ENCODE measurements around the gene BHLHE23.
"Not testable (repeated sequence)": the region's sequence is repeated elsewhere in the genome, so short reads cannot be mapped to it uniquely, and the experiment has no call there.

Gene BHLHE23

DNA sequence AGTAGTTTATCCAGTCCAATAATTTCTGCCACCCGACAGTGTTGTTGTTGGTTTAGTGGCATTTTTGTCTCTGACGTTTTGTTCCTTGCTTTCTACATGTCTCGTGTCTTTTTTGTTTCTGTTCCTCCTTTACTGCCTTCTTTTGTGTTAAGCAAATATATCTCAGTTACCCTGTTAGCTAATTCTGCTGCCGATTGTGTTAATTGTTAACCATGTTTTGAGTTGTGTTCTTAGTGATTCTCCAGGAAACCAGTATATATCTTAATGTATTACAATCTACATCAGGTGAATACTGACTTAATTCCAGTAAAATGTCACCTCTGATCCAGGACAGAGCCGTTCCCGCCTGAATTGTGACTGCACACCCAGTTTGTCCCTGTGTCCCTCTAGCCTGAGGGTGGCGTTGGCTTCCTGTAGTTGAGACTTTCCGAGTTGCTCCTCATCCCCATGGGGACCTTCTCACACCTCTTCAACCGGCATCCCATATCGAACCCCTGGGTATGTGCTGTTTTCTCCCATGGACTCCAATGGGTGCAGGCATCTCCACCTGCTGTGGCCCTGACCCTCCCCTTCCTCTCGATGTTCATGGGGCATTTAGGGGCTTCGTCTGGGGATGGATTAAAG, 35.8 kb upstream of the BHLHE23 start:
- DNase-seq = no peak

DNA sequence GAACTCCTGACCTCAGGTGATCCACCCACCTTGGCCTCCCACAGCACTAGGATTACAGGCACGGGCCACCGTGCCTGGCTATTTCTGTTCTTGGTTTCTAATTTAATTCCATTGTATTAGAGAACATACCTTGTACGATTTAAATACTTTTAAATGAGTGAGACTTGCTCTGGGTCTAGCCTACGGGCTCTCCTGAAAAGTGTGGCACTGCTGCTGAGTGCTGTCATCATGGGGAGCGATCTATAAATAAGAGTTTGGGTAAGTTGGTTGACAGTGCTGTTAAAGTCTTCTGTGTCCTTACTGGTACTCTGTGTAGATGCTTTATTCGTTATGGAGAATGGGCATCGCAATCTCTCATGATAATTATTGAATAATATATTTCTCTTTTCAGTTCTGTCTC, 35.0 kb upstream of the BHLHE23 start:
- no peak for DNase-seq

DNA sequence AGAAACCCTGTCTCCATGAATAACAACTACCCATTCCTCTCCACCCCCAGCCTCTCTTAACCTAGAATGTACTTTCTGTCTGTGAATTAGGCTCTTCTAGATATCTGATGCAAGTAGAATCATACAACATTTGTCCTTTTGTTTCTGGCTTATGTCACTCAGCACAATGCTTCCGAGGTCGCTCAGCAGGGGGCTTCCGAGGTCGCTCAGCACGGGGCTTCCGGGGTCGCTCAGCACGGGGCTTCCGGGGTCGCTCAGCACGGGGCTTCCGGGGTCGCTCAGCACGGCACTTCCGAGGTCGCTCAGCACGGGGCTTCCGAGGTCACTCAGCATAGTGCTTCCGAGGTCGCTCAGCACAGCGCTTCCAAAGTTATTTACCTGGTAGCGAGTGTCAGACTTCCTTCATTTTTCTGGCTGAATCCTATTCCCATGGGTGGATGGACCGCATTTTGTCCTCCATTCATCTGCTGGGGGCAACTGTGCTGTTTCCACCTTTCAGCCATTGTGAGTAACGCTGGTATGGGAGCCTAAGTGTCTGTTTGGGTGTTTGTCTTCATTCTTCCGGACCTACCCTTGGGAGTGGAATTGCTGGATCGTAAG, 31.0 kb upstream of the BHLHE23 start:
- DNase-seq = no peak

DNA sequence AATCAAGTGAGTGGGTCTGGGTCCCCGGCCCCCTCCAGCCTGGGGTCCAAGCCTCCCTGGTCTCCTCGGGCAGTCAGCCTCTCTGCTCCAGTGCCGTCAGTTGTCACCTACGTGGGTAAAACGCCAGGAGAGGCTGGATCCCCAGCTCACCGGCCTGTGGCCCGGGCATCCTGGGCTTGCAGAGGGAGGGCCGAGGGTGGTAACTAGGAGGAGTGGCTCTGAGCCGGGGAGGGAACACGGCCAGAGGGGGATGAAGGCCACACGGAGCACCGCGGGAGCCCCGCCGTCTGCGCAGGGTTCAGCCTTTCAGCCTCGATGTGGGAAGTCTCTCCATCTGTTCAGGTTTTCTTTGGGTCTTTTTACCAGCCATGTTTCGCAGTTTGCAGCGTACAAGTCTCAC, 29.5 kb upstream of the BHLHE23 start:
- DNase-seq = no peak

DNA sequence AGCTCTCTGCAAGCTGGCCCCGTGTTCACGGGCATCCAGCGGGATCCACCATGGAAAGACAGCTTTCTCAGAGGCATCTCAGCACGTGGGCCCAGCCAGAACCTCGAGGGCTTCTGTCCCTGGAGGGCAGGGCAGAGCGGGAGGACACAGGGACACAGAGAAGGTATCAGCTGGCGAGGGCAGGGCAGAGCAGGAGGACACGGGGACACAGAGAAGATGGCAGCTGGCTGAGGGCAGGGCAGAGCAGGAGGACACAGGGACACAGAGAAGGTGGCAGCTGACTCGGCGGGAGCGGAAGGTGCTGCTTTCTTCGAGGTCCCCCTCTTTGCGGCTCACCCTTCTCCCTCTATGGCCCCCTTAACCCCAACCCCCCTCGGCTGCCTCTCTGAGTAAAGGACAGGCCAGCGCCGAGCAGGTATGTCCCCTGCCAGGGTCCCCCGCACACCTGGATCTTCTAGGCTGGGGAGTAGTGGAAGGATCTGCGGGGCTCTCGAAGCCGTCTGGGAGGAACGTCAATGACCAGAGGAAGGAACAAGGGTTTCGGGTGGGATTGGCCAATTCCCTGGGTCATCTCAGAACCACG, 28.9 kb upstream of the BHLHE23 start:
- DNase-seq = no peak

DNA sequence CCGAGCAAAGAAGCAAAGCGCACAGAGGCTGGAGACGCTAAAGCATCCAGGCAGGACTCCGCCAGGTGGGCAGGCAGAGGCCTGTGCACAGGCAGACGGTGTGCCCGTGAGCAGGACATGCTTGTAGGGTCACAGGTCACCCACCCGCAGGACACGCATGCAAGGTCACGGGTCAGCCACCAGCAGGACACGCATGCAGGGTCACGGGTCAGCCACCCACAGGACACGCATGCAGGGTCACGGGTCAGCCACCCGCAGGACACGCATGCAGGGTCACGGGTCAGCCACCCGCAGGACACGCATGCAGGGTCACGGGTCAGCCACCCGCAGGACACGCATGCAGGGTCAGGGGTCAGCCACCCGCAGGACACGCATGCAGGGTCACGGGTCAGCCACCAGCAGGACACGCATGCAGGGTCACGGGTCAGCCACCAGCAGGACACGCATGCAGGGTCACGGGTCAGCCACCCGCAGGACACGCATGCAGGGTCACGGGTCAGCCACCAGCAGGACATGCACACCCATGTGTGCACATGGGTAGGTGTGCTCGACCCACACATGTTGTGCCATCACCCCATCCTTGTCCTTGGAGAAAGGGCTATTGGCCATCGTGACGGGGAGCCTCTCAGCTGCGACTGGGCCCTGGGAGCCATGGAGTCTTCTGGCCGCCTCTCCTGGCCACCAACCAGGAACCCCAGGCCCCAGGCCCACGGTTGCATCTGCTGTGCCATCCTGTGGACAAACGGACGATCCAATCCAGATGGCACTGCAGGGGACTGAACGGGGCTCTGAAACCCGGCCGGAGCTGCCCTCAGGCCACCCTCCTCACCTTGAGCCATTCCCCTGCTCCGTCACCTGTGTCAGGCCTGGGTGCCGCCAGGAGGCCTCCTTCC, 28.2 kb upstream of the BHLHE23 start:
- DNase-seq = not testable (repeated sequence)

DNA sequence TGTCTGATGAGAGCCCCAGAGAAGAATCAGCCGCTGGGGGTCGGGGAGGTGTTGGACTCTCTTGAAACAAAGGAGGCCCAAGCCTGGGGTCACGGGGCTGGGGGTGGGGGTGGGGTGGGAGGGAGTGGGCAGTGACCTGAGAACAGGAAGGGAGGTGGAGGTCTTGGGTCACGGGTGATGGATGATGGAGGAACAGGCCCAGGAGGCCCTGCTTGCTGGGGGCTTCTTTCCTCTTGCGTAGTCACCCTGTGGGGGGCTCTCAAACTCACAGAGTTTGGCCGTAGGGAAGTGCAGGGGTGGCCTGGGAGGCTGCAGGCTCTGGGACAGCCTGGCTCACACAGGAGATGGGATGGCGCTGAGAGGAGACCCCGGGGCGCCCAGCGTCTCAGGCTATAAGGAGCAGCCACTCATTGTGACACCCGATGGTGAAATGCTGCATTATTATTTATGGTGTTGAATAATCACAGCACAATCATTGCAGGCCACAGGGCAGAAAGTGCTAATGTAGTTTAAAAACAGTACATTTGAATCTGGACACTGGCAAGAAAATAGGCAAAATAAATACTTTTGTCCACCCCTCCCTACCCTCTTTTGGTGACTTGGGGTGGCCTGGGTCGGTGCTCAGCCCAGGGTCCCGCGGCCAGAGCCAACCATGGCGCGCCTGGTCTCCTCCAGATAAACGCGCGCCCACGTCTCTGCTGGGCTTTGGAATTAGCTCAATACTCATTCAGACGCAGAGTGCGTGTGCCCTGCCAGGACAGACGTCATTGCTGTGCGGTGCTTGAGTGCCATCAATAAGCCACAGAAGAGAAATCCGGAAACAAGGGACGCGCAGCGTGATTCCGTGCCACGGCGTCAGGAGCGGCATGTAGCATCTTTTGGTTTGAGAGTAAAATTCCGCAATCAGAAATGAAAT, 27.3 kb upstream of the BHLHE23 start:
- DNase-seq = no peak

DNA sequence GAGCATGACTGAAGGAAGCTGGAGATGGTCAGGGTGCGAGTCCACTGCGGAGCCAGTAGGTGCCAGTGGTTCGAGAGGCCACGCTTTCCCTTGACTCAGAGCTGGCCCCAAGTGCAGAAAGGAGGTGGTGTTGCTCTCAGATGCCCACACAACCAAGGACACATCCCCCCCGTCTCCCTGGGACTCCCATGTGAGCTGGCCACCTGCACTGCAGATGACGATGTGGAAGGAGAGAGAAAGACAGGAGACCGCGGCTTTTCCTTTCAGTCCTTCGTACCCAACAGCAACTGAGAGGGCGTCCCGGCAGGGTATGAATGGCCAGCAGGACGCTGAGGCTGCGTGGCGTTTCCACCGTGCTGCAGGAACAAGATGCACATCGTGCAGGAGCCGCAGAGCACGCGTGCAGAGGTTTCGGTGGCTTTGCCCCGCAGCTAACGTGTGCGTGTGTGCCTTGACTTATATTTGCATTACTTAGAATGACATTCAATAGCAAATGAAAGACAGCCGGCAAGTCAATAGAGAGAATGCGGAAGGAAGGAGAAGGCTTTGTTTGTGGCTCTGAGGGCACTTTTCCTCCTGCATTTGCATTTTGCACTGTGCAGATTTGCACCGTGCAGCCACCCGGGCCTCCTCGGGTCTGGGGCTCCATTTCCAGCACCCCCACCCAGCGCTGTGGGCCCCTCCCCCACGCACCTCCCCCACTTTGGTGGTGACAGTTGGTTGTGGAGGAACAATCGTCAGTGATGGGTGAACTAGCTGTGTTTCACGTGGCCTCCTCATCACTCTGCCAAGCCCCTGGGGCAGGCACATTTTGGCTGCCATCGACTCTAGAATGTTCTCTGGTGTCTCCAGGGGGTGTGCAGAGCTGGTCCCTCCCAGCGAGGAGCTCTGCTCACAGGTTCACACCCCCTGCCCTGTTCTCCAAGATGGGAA, 26.4 kb upstream of the BHLHE23 start:
- no peak for DNase-seq

DNA sequence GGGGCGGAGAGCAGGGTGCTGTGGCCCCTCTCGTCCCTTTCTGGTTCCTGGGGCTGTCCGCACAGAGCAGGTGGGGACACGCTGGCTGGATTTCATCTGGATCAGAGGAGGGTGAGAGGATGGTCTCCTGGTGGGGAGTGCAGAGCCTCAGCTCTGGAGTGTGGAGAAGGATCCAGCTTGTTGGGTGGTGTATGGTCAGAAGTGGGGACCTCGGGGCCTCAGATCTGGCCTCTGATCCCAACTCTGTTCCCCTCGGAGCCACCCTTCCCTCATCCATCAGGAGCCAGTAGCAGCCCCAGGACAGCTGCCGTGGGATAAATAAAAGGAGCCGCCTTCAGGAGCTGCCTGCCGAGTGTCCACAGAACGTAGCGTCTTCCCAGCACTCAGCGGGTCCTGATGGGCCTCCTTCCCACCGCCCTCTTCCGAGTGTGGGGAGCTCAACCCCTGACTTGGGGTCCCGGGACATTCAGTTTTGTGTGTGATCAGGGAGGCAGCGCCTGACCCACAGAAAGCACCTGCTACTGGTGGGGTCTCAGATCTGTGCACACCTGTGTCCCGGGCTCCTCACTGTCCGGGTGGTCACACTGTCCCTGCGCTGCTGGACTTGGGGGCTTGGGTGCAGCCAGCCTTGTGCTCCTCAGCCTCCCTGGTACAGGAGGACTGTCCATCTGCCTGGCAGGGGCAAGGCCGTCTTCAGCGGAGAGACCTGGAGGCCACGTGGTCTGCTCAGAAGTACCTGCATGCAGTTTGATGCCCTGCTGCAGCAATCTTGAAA, 25.4 kb upstream of the BHLHE23 start:
- no peak for DNase-seq

DNA sequence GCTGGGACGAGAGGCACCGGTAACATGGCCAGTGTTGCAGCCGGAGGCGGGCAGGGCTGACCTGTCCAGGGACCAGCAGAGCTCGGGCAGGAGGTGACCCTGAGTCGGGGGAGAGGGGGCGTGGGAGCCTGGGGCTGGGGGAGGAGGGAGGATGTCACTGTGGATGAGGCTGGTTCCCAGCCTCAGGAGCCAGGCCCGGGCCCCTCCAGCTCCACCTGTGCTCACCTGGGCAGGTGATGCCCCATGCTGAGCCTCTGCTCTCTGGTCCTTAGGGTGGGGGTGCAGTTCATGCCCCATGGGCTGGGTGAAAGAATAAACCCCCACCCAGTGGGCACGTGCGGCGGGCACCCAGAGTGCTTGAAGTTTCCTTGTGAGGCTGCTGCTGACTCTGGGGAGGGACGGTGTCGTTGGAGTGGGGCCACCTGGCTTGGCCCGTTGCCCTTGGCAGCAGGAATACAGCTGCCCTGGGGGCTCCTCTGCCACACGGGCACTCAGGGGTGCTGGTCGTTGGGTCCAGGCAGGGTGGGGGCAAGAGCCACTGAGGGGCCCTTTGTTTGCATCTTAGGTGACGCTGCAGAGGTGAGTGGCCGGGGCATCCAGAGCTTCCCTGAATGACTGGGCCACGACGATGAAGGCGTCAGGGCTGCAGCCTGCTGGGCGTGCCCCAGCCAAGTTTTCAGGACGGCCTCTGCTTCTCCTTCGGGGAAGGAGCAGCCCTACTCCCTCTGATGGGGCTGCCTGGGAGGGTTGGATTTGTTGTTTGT, 24.7 kb upstream of the BHLHE23 start:
- no peak for DNase-seq

DNA sequence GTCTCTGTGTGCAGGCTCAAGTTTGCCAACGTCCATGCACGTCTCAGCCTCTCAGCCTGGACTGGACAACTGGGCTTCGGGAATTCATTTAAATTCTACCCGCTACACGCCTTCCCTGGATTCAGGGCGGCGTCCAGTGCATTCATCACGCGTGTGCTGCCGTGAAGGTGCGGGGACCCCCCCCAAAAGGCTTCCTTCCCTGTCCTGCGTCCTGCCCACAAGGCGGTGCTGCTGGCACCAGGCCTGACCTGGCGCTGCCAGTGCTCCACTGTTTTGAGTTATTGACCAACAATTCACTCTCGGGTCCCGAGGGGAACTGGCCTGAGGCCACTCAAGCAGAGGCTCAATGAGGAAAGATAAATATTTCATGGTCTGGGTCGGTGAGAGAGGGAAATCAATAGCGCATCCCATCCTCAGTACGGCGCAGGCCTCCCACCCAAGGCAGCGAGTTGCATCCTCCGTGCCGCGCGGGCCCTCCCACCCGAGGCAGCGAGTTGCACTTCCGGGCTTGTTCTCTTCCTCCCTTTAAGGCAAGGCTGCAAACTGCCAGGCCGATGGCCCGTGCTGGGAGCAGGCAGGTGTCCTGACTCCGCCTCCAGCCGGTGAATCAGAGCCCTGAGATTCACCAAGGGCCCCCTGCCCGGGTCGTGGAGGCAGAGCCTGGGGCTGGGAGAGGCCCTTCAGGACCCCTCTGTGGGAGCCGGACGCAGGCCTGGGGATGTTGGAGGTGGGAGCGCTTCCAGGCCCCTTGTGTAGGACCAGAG, 22.8 kb upstream of the BHLHE23 start:
- DNase-seq = peak; percentile 32

DNA sequence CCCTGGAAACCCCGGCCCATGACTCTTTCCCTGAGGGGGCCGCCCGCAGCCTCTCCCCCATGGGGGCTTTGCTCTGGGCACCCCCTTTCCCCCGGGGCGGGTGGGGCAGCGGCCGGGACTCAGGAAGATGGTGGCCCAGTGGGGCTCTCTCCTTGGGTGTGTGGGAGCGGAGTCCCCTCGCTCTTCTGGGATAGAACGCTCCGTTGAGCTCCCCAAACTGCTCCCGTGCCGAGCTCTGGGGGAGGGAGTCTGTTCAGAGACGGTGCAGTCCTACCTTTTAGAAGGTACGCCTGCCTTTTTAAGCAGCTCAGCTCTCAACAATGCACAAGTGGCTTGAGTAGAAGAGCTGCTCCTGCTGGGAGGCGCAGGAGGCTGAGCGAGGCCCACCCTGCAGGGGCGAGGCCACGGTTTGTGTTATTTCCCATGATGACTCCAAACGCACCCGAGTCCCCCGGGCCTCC, 21.7 kb upstream of the BHLHE23 start:
- no peak for DNase-seq

DNA sequence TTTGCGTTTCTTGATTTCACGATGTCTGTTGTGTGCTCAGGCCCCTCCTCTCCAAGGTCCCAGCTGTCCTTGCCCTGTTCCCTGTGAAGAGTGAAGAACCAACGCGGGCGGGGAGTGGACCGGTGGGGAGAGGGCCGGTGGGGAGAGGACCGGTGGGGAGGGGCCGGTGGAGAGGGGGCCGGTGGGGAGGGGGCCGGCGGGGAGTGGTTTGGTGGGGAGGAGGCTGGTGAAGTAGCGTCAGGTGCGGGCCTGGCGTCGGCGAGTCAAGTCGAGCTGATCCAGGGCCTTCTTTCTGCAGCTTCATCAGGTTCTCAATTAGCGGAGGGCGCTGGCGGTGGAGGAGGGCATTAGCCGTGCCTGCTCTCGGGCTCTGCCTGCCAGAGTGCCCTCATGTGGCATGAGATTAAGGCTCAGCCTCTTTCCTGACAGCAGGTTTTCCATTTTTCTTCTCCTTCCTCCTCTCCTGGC, 21.2 kb upstream of the BHLHE23 start:
- no peak for DNase-seq

DNA sequence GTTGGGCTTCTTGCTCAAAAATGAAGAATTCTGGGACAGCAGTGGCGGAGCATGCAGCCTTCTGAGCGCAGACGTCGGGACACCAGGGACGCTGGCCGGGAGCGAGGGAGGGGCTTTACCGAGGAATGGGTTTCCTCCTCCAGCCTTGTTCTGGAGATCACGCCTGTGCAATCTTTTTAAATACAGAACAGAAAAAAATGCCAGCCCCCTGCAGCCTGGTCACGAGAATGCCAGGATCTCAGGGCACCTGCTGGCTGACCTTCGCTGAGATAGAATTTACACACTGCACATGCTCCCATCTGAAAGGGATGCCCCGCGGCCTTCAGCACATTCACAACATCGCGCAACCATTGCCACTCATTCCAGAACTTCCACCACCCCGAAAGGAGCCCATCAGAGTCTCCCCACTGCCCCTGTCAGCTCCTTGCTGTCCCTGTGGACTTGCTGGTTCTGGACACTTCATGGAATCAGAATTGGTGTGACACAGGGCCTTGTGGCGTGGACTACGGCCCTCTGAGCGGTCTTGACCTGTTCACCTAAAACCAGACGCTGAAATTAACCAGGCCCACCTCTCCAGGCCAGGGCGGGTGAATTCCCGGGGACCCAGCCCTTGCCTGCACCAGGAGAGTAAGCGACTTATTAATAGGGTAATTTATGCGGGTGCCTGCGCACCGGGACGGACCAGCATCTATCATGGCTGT, 20.6 kb upstream of the BHLHE23 start:
- no peak for DNase-seq

DNA sequence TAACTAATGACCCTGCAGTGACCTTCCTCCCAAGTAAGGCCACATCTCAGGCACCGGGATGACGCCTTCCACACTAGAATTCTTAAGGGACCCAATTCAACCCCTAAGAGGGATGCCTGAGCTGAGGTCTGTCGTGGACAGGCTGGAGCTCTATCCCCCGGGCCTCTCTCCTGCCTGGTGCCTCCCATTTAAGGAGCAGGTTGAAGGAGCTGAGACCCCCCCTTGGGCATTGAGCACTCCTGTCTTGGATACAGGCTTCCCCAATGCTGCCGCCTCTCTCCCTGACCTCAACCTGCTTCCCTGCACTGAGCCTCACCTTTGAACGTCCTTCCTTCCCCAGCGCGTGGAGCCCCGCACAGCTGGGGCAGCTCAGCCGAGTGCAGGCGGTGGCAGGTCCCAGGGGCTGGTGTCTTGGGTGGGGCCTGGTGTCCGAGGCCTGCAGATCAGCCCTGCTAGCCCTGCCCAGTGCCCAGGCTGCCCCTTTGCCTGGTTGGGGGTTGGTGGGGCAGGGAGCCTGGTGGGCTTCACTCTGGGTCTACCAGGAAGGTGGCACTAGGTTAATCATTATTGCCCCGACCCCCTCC, 19.9 kb upstream of the BHLHE23 start:
- no peak for DNase-seq

DNA sequence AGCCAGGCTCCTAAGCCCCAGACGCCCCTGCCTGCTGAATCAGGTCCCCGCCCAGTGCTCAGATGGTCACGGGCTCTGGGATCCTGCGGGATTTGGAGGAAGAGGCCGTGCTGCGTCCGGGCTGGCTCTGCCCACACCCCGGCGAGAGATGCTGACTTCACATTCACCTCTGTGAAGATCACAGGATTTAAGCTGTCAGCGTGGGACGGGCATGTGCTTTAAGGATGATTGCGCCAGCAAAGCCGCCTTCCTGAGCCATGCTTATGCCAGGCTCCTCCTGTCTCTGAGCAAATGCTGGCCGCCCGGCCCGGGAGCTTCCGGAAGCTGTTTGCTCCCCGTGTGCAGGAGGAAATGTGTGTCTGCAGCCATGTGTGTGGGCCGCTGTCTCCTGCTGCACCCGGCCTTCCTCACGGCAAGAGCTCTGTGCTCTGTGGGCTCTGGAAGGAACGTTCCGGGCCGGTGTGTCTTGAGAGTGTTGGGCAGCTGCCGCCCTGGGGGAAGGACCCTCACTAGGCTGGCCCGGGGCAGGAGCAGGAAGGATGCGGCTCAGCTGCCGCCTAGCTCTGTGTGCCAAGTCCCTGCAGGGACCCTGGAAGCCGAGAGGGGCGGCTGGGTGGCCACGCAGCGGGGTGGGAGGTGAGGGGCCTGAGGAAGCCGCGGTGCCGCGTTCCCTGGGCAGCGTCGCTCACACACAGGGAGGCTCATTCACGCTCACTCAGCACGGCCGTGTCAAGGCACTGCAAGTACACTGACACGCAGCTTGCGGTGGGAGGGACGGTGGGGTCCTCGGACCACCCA, 19.0 kb upstream of the BHLHE23 start:
- DNase-seq = no peak

All from NCI-H146 (cell line).